Nephron progenitor cell (in vitro differentiated cells): ENCODE measurements around the gene RARS2.

Source experiments
- DNase-seq: peaks from one replicate; pipeline ENCODE4 v3.0.0; 2021
- H3K27ac Mint-ChIP-seq: 2 replicates; pipeline ENCODE4 v1.8.0; 2021; ENCODE audit warnings: mild to moderate bottlenecking, moderate library complexity, mixed read lengths
- H3K27me3 Mint-ChIP-seq: 2 replicates; pipeline ENCODE4 v1.8.0; 2021; ENCODE audit warnings: mild to moderate bottlenecking, low read depth, mixed read lengths; ENCODE audit not compliant: poor library complexity
- H3K36me3 Mint-ChIP-seq: 2 replicates; pipeline ENCODE4 v1.8.0; 2021; ENCODE audit warnings: low read depth, mixed read lengths
- H3K4me1 Mint-ChIP-seq: 2 replicates; pipeline ENCODE4 v1.8.0; 2021; ENCODE audit warnings: mixed read lengths
- H3K4me3 Mint-ChIP-seq: 2 replicates; pipeline ENCODE4 v1.8.0; 2021; ENCODE audit warnings: mild to moderate bottlenecking, moderate library complexity, mixed read lengths
- H3K9me3 Mint-ChIP-seq: 2 replicates; pipeline ENCODE4 v1.8.0; 2021; ENCODE audit warnings: mild to moderate bottlenecking, moderate library complexity, mixed read lengths
- TF ChIP-seq, protein P1 (sequence below): fragments of 200-600 bp; sonication (generic); IDR thresholded peaks from 2 replicates; pipeline ENCODE4 v1.5.0; 2021; ENCODE audit warnings: antibody characterized with exemption

Gene RARS2

DNA sequence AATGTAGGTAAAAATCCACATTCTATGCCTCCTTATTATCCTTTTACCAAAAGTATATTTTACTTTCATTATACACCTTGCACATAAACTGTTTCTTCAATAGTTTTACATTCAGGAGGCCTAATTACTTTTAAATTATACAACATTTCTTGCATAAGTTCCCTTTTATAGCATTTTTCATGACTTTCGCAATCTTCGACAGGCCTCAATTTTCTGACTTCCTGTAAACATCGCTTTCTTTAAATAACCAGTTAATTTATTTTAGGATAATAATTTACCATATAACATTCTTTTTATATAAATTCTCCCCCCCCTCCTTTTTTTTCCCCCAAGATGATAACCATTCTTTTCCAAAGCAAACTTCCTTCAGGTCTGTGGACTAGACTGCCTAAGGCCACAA is 107.9 kb downstream of the RARS2 start:
- TF ChIP-seq, protein P1, sequence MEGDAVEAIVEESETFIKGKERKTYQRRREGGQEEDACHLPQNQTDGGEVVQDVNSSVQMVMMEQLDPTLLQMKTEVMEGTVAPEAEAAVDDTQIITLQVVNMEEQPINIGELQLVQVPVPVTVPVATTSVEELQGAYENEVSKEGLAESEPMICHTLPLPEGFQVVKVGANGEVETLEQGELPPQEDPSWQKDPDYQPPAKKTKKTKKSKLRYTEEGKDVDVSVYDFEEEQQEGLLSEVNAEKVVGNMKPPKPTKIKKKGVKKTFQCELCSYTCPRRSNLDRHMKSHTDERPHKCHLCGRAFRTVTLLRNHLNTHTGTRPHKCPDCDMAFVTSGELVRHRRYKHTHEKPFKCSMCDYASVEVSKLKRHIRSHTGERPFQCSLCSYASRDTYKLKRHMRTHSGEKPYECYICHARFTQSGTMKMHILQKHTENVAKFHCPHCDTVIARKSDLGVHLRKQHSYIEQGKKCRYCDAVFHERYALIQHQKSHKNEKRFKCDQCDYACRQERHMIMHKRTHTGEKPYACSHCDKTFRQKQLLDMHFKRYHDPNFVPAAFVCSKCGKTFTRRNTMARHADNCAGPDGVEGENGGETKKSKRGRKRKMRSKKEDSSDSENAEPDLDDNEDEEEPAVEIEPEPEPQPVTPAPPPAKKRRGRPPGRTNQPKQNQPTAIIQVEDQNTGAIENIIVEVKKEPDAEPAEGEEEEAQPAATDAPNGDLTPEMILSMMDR, result no peak
- Mint-ChIP-seq H3K4me1 (peaks cover 5% of the 10 kb centered on the region), H3K27ac (no peak overlapping the region), H3K9me3 (peaks cover 5% of the 10 kb centered on the region), H3K27me3 (peaks cover 4% of the 10 kb centered on the region), H3K4me3 (no peak overlapping the region), H3K36me3 (peaks cover 34% of the 10 kb centered on the region)
- no peak for DNase-seq

DNA sequence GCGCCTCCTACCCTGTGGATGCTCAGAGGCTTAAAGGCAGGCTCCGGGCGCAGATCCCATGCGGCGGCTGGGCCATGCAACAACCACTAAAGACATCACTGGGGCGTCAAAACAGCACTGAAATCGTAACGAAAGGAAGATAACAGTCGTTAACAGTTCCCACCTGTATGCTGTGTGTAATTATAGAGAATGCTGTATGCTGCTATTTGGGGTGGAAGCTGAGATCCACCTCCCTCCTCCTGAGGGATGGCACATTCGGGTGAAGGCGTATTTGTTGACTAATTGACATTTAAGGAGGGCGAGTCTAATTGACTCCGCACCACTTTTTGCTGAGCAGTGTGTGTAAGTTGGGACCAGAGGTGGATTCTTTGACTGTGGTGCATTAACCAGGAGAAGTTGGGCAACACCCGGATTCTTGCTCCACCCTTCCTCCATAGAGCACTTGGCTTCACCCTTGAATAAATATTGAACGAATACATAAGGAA is 116.3 kb downstream of the RARS2 start:
- peaks cover 13% of the 10 kb centered on the region for H3K4me1 Mint-ChIP-seq
- peaks cover 7% of the 10 kb centered on the region for H3K36me3 Mint-ChIP-seq
- peaks cover 2% of the 10 kb centered on the region for H3K27me3 Mint-ChIP-seq
- DNase-seq, result no peak
- no peak overlapping the region for H3K27ac Mint-ChIP-seq
- TF ChIP-seq, protein P1, result no peak
- H3K4me3 Mint-ChIP-seq, result peak overlapping the region; percentile 100
- no peaks in the 10 kb centered on the region for H3K9me3 Mint-ChIP-seq

DNA sequence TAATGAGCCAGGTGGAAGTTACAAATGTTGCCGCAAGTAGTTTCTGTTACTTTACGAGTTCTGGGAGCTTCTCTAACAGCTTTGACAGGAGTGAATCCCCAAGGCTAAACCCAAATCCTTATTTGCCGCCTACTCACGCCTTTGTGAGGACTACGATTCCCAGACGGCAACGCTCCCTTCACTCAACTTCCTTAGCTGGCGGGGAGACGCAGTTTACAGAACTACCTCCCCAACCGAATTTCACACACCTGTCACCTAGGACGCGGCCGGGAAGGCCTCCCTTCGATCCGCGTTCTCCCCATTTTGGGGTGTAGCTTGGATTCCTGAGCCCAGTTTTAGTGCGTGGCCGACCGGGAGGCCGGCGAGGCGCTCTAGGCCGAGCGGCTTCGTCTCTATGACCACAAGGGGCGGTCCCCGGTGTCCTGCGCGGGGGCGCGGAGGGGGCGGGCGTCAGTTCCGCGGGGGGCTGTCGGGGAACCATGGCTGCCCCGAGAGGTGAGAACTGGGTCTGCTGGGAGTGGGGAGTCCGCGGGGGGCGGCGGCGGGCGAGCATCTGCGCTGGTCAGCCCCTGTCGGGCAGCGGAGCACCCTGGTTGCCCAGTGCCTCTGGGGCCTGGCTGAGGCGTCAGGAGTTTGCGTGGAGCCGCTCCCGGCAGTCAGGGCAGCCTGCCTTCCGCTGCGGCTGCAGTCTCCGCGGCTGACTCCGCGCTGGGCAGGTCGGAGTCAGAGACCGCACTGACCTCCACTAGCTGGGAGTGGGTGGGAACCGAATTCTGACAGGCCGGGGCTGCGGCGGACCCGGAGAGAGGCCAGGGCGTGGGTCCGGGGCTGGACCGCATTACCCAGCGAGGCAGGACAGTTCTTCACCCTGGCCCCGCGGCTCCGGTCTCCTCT is 117.0 kb downstream of the RARS2 start, which contains the start of gene SLC35A1:
Gene SLC35A1, plus strand, starts transcription at position 450 of the 894 bp plus-strand sequence. Its CDS starts 30 bp downstream, at position 480.
- peaks cover 13% of the 10 kb centered on the region for H3K4me1 Mint-ChIP-seq
- DNase-seq, result peak; percentile 86
- peak within 1 kb of the TSS; percentile 100 for H3K4me3 Mint-ChIP-seq
- peak within 1 kb of the TSS; percentile 99 for H3K27ac Mint-ChIP-seq
- H3K36me3 Mint-ChIP-seq, result peaks cover under 1% of the 10 kb centered on the region
- no peaks in the 10 kb centered on the region for H3K9me3 Mint-ChIP-seq
- peaks cover 8% of the 10 kb centered on the region for H3K27me3 Mint-ChIP-seq
- TF ChIP-seq, protein P1, result peak; percentile 14

DNA sequence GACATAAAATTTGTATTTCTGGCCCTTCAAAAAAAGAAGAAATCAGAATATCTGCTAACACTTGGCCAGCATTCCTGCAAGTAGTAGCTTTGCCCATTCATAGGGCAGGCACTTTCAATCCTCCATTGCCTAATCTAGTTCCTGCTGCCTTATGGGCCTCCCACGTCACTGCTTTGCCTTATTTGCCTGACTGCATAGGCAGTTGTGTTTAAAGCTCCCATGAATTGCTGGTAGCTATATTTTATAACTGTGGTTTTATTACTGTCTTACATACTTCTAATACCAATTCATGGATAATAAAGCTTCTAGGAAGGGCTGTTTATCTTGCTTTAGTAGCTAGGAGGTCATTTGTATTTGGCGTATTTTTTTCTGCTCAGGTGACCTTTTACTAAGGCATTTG is 124.7 kb downstream of the RARS2 start:
- Mint-ChIP-seq H3K9me3 (no peaks in the 10 kb centered on the region), H3K27me3 (peaks cover 30% of the 10 kb centered on the region), H3K4me3 (no peak overlapping the region), H3K4me1 (no peaks in the 10 kb centered on the region), H3K27ac (no peak overlapping the region), H3K36me3 (no peaks in the 10 kb centered on the region)
- no peak for DNase-seq
- TF ChIP-seq, protein P1, result no peak
